Measurements from ENCODE around the gene ADAP2. TPM values are rescaled to one million over a fixed set of nuclear protein-coding genes. Genes with fewer than 3 reads are reported as not detected.
"Not testable (repeated sequence)": the region's sequence is repeated elsewhere in the genome, so short reads cannot be mapped to it uniquely, and the experiment has no call there.

The ADAP2 gene
- polyA plus RNA-seq, 3 donors = 36.1 to 142 (median 39.8) TPM

GRCh38 chr17:30975042-30975820, 53.5 kb downstream of the ADAP2 start:
- H4K20me1 ChIP-seq (ENCODE audit: insufficient read depth, low read length) = peaks cover 11% of the 10 kb centered on the region
- peaks cover 0 to 7% (median 0%) of the 10 kb centered on the region in 7 donors for H3K9me3 Mint-ChIP-seq
- H3K9ac ChIP-seq (ENCODE audit: insufficient read depth, low read length, poor library complexity, severe bottlenecking) = no peak overlapping the region
- WGBS (ENCODE audit: insufficient coverage) = 88% methylated on average over 6 of the region's 8 CpGs
- H3K4me1 Mint-ChIP-seq = peaks cover 44% of the 10 kb centered on the region
- peaks cover 11% of the 10 kb centered on the region in 2 donors for H3K36me3 ChIP-seq (replicated peaks in 1 of 2; ENCODE audit: control insufficient read depth in 1 of 2, insufficient read depth in 2 of 2, low read length in 2 of 2)
- H3K4me3 ChIP-seq (replicated peaks in 1 of 3; ENCODE audit: low read depth in 2 of 3, low read length in 3 of 3) = no peak overlapping the region
- peaks cover 19 to 34% of the 10 kb centered on the region in 2 donors for H3K4me1 ChIP-seq (ENCODE audit: control insufficient read depth in 1 of 2, insufficient read depth in 2 of 2, low read length in 2 of 2)
- no peaks in the 10 kb centered on the region for H3K27me3 ChIP-seq (ENCODE audit: control insufficient read depth in 2 of 2, insufficient read depth in 2 of 2, low read length in 2 of 2)
- no peak overlapping the region for H3K4me3 Mint-ChIP-seq
- intact Hi-C loops (cut with micrococcal nuclease) = loop anchor here in 1 of 2 donors (10.0 kb wide), 1 partner anchor 50 kb away; the partner anchor contains the start of gene ADAP2
- H3K4me2 ChIP-seq (replicated peaks; ENCODE audit: extremely low read depth, low read length, poor library complexity, severe bottlenecking) = no peak overlapping the region
- H3K36me3 Mint-ChIP-seq = peaks cover 18 to 33% of the 10 kb centered on the region in 2 donors
- H3K27ac Mint-ChIP-seq = peak overlapping the region in 6 of 7 donors; percentile 23 to 81 (median 68)
- peaks cover 77% of the 10 kb centered on the region for H3K79me2 ChIP-seq (ENCODE audit: insufficient read depth, low read length)
- H2AFZ ChIP-seq (ENCODE audit: insufficient read depth, low read depth, low read length, poor library complexity, severe bottlenecking) = no peak overlapping the region
- no peak for TF ChIP-seq CTCF (IDR thresholded peaks at IDR 0.05)
- peak overlapping the region in 1 of 2 donors; percentile 48 for H3K27ac ChIP-seq (ENCODE audit: low read depth in 1 of 2, low read length in 2 of 2)
- DNase-seq = no peak
- no peaks in the 10 kb centered on the region for H3K9me3 ChIP-seq (replicated peaks in 1 of 2; ENCODE audit: control insufficient read depth in 1 of 2, insufficient read depth in 1 of 2, low read length in 2 of 2)
- peaks cover 0 to 1% (median 0%) of the 10 kb centered on the region in 3 donors for H3K27me3 Mint-ChIP-seq (ENCODE audit: low read depth in 3 of 3)

- Histone ChIP-seq H4K20me1 (ENCODE audit: insufficient read depth, low read length) (peaks cover 49% of the 10 kb centered on the region), H3K79me2 (ENCODE audit: insufficient read depth, low read length) (peaks cover 70% of the 10 kb centered on the region), H3K36me3 (replicated peaks in 1 of 2; ENCODE audit: control insufficient read depth in 1 of 2, insufficient read depth in 2 of 2, low read length in 2 of 2) (peaks cover 18 to 19% of the 10 kb centered on the region in 2 donors)
- H3K27ac ChIP-seq (ENCODE audit: low read depth in 1 of 2, low read length in 2 of 2); H3K4me1 ChIP-seq (ENCODE audit: control insufficient read depth in 1 of 2, insufficient read depth in 2 of 2, low read length in 2 of 2); H3K9ac ChIP-seq (ENCODE audit: insufficient read depth, low read length, poor library complexity, severe bottlenecking); H3K4me3 ChIP-seq (replicated peaks in 1 of 3; ENCODE audit: low read depth in 2 of 3, low read length in 3 of 3); H3K27me3 ChIP-seq (ENCODE audit: control insufficient read depth in 2 of 2, insufficient read depth in 2 of 2, low read length in 2 of 2); H2AFZ ChIP-seq (ENCODE audit: insufficient read depth, low read depth, low read length, poor library complexity, severe bottlenecking); H3K9me3 ChIP-seq (replicated peaks in 1 of 2; ENCODE audit: control insufficient read depth in 1 of 2, insufficient read depth in 1 of 2, low read length in 2 of 2); H3K27me3 Mint-ChIP-seq (ENCODE audit: low read depth in 3 of 3); H3K4me2 ChIP-seq (replicated peaks; ENCODE audit: extremely low read depth, low read length, poor library complexity, severe bottlenecking); H3K27ac Mint-ChIP-seq; DNase-seq; H3K9me3 Mint-ChIP-seq; H3K4me3 Mint-ChIP-seq: not testable (repeated sequence)
- Mint-ChIP-seq H3K36me3 (peaks cover 24 to 29% of the 10 kb centered on the region in 2 donors), H3K4me1 (peaks cover 34% of the 10 kb centered on the region)
- WGBS (ENCODE audit: insufficient coverage) = 90% methylated on average over 2 of the region's 33 CpGs
- intact Hi-C loops (cut with micrococcal nuclease) = loop anchor here in 1 of 2 donors (10.0 kb wide), 1 partner anchor 55 kb away; the partner anchor contains the start of gene ADAP2
Observed at GRCh38 chr17:30979919-30980318, 58.2 kb downstream of the ADAP2 start.

Data from CD14-positive monocyte (primary cell).